GM21526 (cell line): ENCODE results near the gene ZNF598.

Experiments
- ATAC-seq: cut with Tn5 transposase; IDR thresholded peaks from one replicate; pipeline ENCODE4 v1.9.1; 2021; ENCODE audit warnings: moderate library complexity; ENCODE audit not compliant: unreplicated experiment, low FRiP score

The ZNF598 gene

GRCh38 chr16:2009791-2010510, at the start of gene ZNF598:
TSS of gene ZNF598 (minus strand) at chr16:2009821.
- ATAC-seq = peak; percentile 58

- ATAC-seq = no peak
Measured at GRCh38 chr16:2058872-2059271, 49.3 kb upstream of the ZNF598 start.

- ATAC-seq = no peak
Measured at GRCh38 chr16:2058420-2058819, 48.8 kb upstream of the ZNF598 start.

- ATAC-seq = no peak
Measured at GRCh38 chr16:2057438-2057837, 47.8 kb upstream of the ZNF598 start.

- ATAC-seq = no peak
Measured at GRCh38 chr16:2056681-2057407, 47.2 kb upstream of the ZNF598 start.

- no peak for ATAC-seq
Measured at GRCh38 chr16:2056077-2056476, 46.5 kb upstream of the ZNF598 start.

GRCh38 chr16:2054543-2055245, 45.1 kb upstream of the ZNF598 start:
- ATAC-seq = no peak

- no peak for ATAC-seq
Measured at GRCh38 chr16:2053897-2054296, 44.3 kb upstream of the ZNF598 start.

- no peak for ATAC-seq
Measured at GRCh38 chr16:2053211-2053610, 43.6 kb upstream of the ZNF598 start.

GRCh38 chr16:2048116-2048543, 38.5 kb upstream of the ZNF598 start:
- ATAC-seq = no peak

- peak; percentile 70 for ATAC-seq
Measured at GRCh38 chr16:2047330-2048115, 37.9 kb upstream of the ZNF598 start, which contains the start of the genes NTHL1 and TSC2. TSS of gene NTHL1 (minus strand) at chr16:2047834. CDS start at chr16:2047823, 11 bp downstream. TSS of gene TSC2 (plus strand) at chr16:2047985. CDS start at chr16:2048616, 631 bp downstream.

GRCh38 chr16:2046893-2047329, 37.3 kb upstream of the ZNF598 start:
- no peak for ATAC-seq

GRCh38 chr16:2045965-2046892, 36.6 kb upstream of the ZNF598 start:
- no peak for ATAC-seq

GRCh38 chr16:2044541-2044940, 34.9 kb upstream of the ZNF598 start:
- no peak for ATAC-seq

- no peak for ATAC-seq
Measured at GRCh38 chr16:2043667-2044451, 34.2 kb upstream of the ZNF598 start.

GRCh38 chr16:2042986-2043666, 33.5 kb upstream of the ZNF598 start:
- no peak for ATAC-seq

GRCh38 chr16:2042171-2042985, 32.8 kb upstream of the ZNF598 start:
- ATAC-seq = no peak
